ENCODE results near the gene STAT2. TPM values are rescaled to one million over a fixed set of nuclear protein-coding genes. Genes with fewer than 3 reads are reported as not detected.
"Not testable (repeated sequence)": the region's sequence is repeated elsewhere in the genome, so short reads cannot be mapped to it uniquely, and the experiment has no call there.

STAT2 gene
- total RNA-seq, 1 experiment from 2014 or later = 131 TPM

- in situ Hi-C loops (cut with HindIII; ENCODE audit: low pct_unique_long_range_greater_than_20kb, low sequenced_read_pairs) = no loop called here
- no peak for DNase-seq (ENCODE audit: low read depth, low spot score)
Observed at GRCh38 chr12:56374726-56375597, 15.1 kb upstream of the STAT2 start.

- in situ Hi-C loops (cut with HindIII; ENCODE audit: low pct_unique_long_range_greater_than_20kb, low sequenced_read_pairs) = no loop called here
- no peak for DNase-seq (ENCODE audit: low read depth, low spot score)
Observed at GRCh38 chr12:56373515-56373914, 13.6 kb upstream of the STAT2 start.

GRCh38 chr12:56366948-56367347, 7.0 kb upstream of the STAT2 start:
- DNase-seq (ENCODE audit: low read depth, low spot score) = no peak
- in situ Hi-C loops (cut with HindIII; ENCODE audit: low pct_unique_long_range_greater_than_20kb, low sequenced_read_pairs) = no loop called here

GRCh38 chr12:56362130-56363059, 2.5 kb upstream of the STAT2 start, which contains the start of gene APOF:
APOF (minus strand) TSS chr12:56362857; CDS start chr12:56362745, 112 bp downstream.
- in situ Hi-C loops (cut with HindIII; ENCODE audit: low pct_unique_long_range_greater_than_20kb, low sequenced_read_pairs) = no loop called here
- DNase-seq (ENCODE audit: low read depth, low spot score) = no peak

- no peak for DNase-seq (ENCODE audit: low read depth, low spot score)
- in situ Hi-C loops (cut with HindIII; ENCODE audit: low pct_unique_long_range_greater_than_20kb, low sequenced_read_pairs) = no loop called here
Observed at GRCh38 chr12:56361487-56362129, 1.7 kb upstream of the STAT2 start.

- DNase-seq (ENCODE audit: low read depth, low spot score) = peak; percentile 80
Observed at GRCh38 chr12:56358836-56359532, 923 bp downstream of the STAT2 start.

GRCh38 chr12:56351325-56351724, 8.6 kb downstream of the STAT2 start:
- in situ Hi-C loops (cut with HindIII; ENCODE audit: low pct_unique_long_range_greater_than_20kb, low sequenced_read_pairs) = no loop called here
- DNase-seq (ENCODE audit: low read depth, low spot score) = no peak

More at GRCh38 chr12:56358836-56359532, 923 bp downstream of the STAT2 start:
- in situ Hi-C loops (cut with HindIII; ENCODE audit: low pct_unique_long_range_greater_than_20kb, low sequenced_read_pairs) = no loop called here

GRCh38 chr12:56350662-56351061, 9.2 kb downstream of the STAT2 start:
- in situ Hi-C loops (cut with HindIII; ENCODE audit: low pct_unique_long_range_greater_than_20kb, low sequenced_read_pairs) = no loop called here
- no peak for DNase-seq (ENCODE audit: low read depth, low spot score)

GRCh38 chr12:56348776-56349175, 11.1 kb downstream of the STAT2 start:
- in situ Hi-C loops (cut with HindIII; ENCODE audit: low pct_unique_long_range_greater_than_20kb, low sequenced_read_pairs) = no loop called here
- DNase-seq (ENCODE audit: low read depth, low spot score) = no peak

- in situ Hi-C loops (cut with HindIII; ENCODE audit: low pct_unique_long_range_greater_than_20kb, low sequenced_read_pairs); DNase-seq (ENCODE audit: low read depth, low spot score): not testable (repeated sequence)
Observed at GRCh38 chr12:56347255-56347654, 12.7 kb downstream of the STAT2 start.

GRCh38 chr12:56346675-56347074, 13.2 kb downstream of the STAT2 start:
- peak; percentile 38 for DNase-seq (ENCODE audit: low read depth, low spot score)

GRCh38 chr12:56342290-56342689, 17.6 kb downstream of the STAT2 start:
- DNase-seq (ENCODE audit: low read depth, low spot score); in situ Hi-C loops (cut with HindIII; ENCODE audit: low pct_unique_long_range_greater_than_20kb, low sequenced_read_pairs): not testable (repeated sequence)

More at GRCh38 chr12:56346675-56347074, 13.2 kb downstream of the STAT2 start:
- in situ Hi-C loops (cut with HindIII; ENCODE audit: low pct_unique_long_range_greater_than_20kb, low sequenced_read_pairs) = no loop called here

GRCh38 chr12:56341616-56342015, 18.3 kb downstream of the STAT2 start:
- in situ Hi-C loops (cut with HindIII; ENCODE audit: low pct_unique_long_range_greater_than_20kb, low sequenced_read_pairs) = no loop called here

GRCh38 chr12:56339158-56339422, 20.8 kb downstream of the STAT2 start:
- in situ Hi-C loops (cut with HindIII; ENCODE audit: low pct_unique_long_range_greater_than_20kb, low sequenced_read_pairs) = no loop called here
- DNase-seq (ENCODE audit: low read depth, low spot score) = no peak

More at GRCh38 chr12:56341616-56342015, 18.3 kb downstream of the STAT2 start:
- DNase-seq (ENCODE audit: low read depth, low spot score) = no peak

- in situ Hi-C loops (cut with HindIII; ENCODE audit: low pct_unique_long_range_greater_than_20kb, low sequenced_read_pairs) = no loop called here
- no peak for DNase-seq (ENCODE audit: low read depth, low spot score)
Observed at GRCh38 chr12:56338308-56339157, 21.4 kb downstream of the STAT2 start, which contains the start of gene IL23A. IL23A (plus strand) TSS chr12:56338884; CDS start chr12:56339045, 161 bp downstream.

- DNase-seq (ENCODE audit: low read depth, low spot score) = no peak
- in situ Hi-C loops (cut with HindIII; ENCODE audit: low pct_unique_long_range_greater_than_20kb, low sequenced_read_pairs) = no loop called here
Observed at GRCh38 chr12:56337753-56338251, 22.1 kb downstream of the STAT2 start.
